Hematopoietic multipotent progenitor cell treated with erythropoietin and hydrocortisone succinate and interleukin-3 and kit ligand, for 17 days (in vitro differentiated cells): ENCODE data around the gene IKZF3.
"Not testable (repeated sequence)": the region's sequence is repeated elsewhere in the genome, so short reads cannot be mapped to it uniquely, and the experiment has no call there.

Experiments
- DNase-seq: peaks from one replicate; pipeline ENCODE4 v3.0.0-alpha.2; 2015; ENCODE audit warnings: low spot score

IKZF3 gene

GRCh38 chr17:39855911-39856649 is 8.0 kb downstream of the IKZF3 start:
- DNase-seq: not testable (repeated sequence)

GRCh38 chr17:39854909-39855308 is 9.2 kb downstream of the IKZF3 start:
- no peak for DNase-seq

GRCh38 chr17:39852239-39852638 is 11.9 kb downstream of the IKZF3 start:
- DNase-seq: no peak

GRCh38 chr17:39850186-39850585 is 13.9 kb downstream of the IKZF3 start:
- DNase-seq: not testable (repeated sequence)

- no peak for DNase-seq
Measured at GRCh38 chr17:39848600-39848999, 15.5 kb downstream of the IKZF3 start.

- DNase-seq: no peak
Measured at GRCh38 chr17:39846205-39846604, 17.9 kb downstream of the IKZF3 start.

GRCh38 chr17:39845052-39845846 is 18.9 kb downstream of the IKZF3 start:
- DNase-seq: no peak

- DNase-seq: no peak
Measured at GRCh38 chr17:39841134-39841683, 22.9 kb downstream of the IKZF3 start.

GRCh38 chr17:39838784-39839183 is 25.3 kb downstream of the IKZF3 start:
- no peak for DNase-seq

GRCh38 chr17:39838057-39838456 is 26.1 kb downstream of the IKZF3 start:
- no peak for DNase-seq

GRCh38 chr17:39836117-39836516 is 28.0 kb downstream of the IKZF3 start:
- no peak for DNase-seq

GRCh38 chr17:39835038-39835786 is 28.9 kb downstream of the IKZF3 start:
- DNase-seq: no peak

- DNase-seq: no peak
Measured at GRCh38 chr17:39834017-39834416, 30.1 kb downstream of the IKZF3 start.

GRCh38 chr17:39831588-39831987 is 32.5 kb downstream of the IKZF3 start:
- no peak for DNase-seq

- DNase-seq: no peak
Measured at GRCh38 chr17:39828443-39828842, 35.7 kb downstream of the IKZF3 start.

- no peak for DNase-seq
Measured at GRCh38 chr17:39826334-39826733, 37.8 kb downstream of the IKZF3 start.

- no peak for DNase-seq
Measured at GRCh38 chr17:39823407-39824054, 40.6 kb downstream of the IKZF3 start.

- DNase-seq: no peak
Measured at GRCh38 chr17:39822051-39822451, 42.1 kb downstream of the IKZF3 start.

GRCh38 chr17:39820987-39821386 is 43.1 kb downstream of the IKZF3 start:
- no peak for DNase-seq

- no peak for DNase-seq
Measured at GRCh38 chr17:39820541-39820940, 43.6 kb downstream of the IKZF3 start.

- no peak for DNase-seq
Measured at GRCh38 chr17:39818358-39819000, 45.6 kb downstream of the IKZF3 start.
